ENCODE measurements around the gene MSMO1. TPM values are rescaled to one million over a fixed set of nuclear protein-coding genes. Genes with fewer than 3 reads are reported as not detected.

The MSMO1 gene
- total and polyA plus RNA-seq, 10 of the 15 experiments (the other 5 are each of a cell fraction or from before 2014, with no cell fraction given) = 63.6 to 168 (median 105) TPM

- TF ChIP-seq IKZF1 (conservative IDR thresholded peaks at IDR 0.05) (no peak), IKZF2 (IDR thresholded peaks at IDR 0.05) (no peak), ZNF687 (IDR thresholded peaks at IDR 0.05) (no peak), NFIC (IDR thresholded peaks at IDR 0.05; ENCODE audit: low read depth, low read length) (no peak), SREBF2 (IDR thresholded peaks at IDR 0.05; ENCODE audit: low read length) (no peak), GABPA (IDR thresholded peaks at IDR 0.05; ENCODE audit: low read depth) (no peak), DPF2 (IDR thresholded peaks at IDR 0.05) (no peak), SPI1 (IDR thresholded peaks at IDR 0.05; ENCODE audit: borderline replicate concordance, insufficient read depth, low read depth, low read length) (no peak), E2F8 (IDR thresholded peaks at IDR 0.05; ENCODE audit: low read depth, partially characterized antibody) (no peak), ZSCAN29 (IDR thresholded peaks at IDR 0.05) (no peak)
Measured at GRCh38 chr4:165330071-165330470, 2.6 kb downstream of the MSMO1 start (continued).

Measured in GM12878 (cell line).